ENCODE data around the gene CACNA2D2. TPM values are rescaled to one million over a fixed set of nuclear protein-coding genes. Genes with fewer than 3 reads are reported as not detected.

CACNA2D2 gene
- total RNA-seq, 1 experiment from 2014 or later: 22.0 TPM

DNA sequence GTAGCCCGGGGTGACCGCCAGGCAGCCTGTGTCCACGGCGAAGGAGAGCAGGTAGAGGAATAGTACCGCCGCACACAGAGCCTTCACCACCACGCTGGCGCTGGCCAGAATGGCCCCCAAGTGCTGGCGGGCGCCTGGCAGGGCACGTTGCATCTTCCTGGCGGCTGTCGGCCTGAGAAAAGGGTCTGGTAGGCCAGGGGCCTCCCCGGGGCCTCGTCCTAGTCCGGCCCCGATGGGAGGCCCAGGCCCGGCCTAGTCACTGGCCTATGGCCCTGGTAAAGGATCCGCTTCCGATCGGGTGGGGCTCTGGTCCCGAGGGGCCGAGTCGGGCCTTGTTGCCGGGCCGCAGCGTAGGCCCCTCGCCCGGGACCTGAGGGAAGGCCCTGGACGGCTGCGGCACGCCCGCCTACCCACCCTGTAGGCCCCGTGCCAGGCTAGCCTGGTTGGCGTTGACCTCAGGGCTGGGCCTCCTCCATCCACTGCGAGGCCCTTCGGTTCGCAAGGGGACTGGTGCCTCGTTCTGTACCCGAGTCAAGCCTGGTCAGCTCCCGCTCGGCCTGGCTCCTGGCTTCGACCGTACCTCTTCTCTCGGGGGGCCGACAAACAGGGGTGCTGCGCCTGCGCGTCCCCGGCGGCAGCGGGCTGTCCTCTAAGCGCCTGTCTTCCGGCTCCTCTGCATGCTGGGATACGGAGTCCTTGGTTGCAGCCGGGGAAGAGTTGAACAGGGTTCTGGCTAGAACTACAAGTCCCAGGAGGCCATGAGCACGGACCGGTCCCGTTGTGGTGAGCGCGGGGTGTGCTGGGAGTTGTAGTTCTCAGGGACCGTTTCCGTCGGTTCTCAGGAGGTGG lies 144.3 kb downstream of the CACNA2D2 start, which contains the start of gene TMEM115 (continued):
- no peak for TF ChIP-seq PRRX2 (CRISPR knock-in tag; IDR thresholded peaks at IDR 0.05)
- no peak for TF ChIP-seq NR2C2 (CRISPR knock-in tag; IDR thresholded peaks at IDR 0.05)
- no peak for TF ChIP-seq CBFB (CRISPR knock-in tag; IDR thresholded peaks at IDR 0.05; ENCODE audit: low read depth)
- TF ChIP-seq, protein P1, sequence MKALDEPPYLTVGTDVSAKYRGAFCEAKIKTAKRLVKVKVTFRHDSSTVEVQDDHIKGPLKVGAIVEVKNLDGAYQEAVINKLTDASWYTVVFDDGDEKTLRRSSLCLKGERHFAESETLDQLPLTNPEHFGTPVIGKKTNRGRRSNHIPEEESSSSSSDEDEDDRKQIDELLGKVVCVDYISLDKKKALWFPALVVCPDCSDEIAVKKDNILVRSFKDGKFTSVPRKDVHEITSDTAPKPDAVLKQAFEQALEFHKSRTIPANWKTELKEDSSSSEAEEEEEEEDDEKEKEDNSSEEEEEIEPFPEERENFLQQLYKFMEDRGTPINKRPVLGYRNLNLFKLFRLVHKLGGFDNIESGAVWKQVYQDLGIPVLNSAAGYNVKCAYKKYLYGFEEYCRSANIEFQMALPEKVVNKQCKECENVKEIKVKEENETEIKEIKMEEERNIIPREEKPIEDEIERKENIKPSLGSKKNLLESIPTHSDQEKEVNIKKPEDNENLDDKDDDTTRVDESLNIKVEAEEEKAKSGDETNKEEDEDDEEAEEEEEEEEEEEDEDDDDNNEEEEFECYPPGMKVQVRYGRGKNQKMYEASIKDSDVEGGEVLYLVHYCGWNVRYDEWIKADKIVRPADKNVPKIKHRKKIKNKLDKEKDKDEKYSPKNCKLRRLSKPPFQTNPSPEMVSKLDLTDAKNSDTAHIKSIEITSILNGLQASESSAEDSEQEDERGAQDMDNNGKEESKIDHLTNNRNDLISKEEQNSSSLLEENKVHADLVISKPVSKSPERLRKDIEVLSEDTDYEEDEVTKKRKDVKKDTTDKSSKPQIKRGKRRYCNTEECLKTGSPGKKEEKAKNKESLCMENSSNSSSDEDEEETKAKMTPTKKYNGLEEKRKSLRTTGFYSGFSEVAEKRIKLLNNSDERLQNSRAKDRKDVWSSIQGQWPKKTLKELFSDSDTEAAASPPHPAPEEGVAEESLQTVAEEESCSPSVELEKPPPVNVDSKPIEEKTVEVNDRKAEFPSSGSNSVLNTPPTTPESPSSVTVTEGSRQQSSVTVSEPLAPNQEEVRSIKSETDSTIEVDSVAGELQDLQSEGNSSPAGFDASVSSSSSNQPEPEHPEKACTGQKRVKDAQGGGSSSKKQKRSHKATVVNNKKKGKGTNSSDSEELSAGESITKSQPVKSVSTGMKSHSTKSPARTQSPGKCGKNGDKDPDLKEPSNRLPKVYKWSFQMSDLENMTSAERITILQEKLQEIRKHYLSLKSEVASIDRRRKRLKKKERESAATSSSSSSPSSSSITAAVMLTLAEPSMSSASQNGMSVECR (CRISPR knock-in tag; IDR thresholded peaks at IDR 0.05; ENCODE audit: borderline replicate concordance): peak; percentile 72; the same call in 1 of the 2 replicates
- TF ChIP-seq, protein P2, sequence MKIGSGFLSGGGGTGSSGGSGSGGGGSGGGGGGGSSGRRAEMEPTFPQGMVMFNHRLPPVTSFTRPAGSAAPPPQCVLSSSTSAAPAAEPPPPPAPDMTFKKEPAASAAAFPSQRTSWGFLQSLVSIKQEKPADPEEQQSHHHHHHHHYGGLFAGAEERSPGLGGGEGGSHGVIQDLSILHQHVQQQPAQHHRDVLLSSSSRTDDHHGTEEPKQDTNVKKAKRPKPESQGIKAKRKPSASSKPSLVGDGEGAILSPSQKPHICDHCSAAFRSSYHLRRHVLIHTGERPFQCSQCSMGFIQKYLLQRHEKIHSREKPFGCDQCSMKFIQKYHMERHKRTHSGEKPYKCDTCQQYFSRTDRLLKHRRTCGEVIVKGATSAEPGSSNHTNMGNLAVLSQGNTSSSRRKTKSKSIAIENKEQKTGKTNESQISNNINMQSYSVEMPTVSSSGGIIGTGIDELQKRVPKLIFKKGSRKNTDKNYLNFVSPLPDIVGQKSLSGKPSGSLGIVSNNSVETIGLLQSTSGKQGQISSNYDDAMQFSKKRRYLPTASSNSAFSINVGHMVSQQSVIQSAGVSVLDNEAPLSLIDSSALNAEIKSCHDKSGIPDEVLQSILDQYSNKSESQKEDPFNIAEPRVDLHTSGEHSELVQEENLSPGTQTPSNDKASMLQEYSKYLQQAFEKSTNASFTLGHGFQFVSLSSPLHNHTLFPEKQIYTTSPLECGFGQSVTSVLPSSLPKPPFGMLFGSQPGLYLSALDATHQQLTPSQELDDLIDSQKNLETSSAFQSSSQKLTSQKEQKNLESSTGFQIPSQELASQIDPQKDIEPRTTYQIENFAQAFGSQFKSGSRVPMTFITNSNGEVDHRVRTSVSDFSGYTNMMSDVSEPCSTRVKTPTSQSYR (CRISPR knock-in tag; IDR thresholded peaks at IDR 0.05): no peak
- TF ChIP-seq ZNF138 (CRISPR knock-in tag; conservative IDR thresholded peaks at IDR 0.05): no peak
- TF ChIP-seq, protein P3, sequence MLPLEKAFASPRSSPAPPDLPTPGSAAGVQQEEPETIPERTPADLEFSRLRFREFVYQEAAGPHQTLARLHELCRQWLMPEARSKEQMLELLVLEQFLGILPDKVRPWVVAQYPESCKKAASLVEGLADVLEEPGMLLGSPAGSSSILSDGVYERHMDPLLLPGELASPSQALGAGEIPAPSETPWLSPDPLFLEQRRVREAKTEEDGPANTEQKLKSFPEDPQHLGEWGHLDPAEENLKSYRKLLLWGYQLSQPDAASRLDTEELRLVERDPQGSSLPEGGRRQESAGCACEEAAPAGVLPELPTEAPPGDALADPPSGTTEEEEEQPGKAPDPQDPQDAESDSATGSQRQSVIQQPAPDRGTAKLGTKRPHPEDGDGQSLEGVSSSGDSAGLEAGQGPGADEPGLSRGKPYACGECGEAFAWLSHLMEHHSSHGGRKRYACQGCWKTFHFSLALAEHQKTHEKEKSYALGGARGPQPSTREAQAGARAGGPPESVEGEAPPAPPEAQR (CRISPR knock-in tag; IDR thresholded peaks at IDR 0.05): no peak
- TF ChIP-seq CREB1 (CRISPR knock-in tag; IDR thresholded peaks at IDR 0.05): no peak
- TF ChIP-seq, protein P4, sequence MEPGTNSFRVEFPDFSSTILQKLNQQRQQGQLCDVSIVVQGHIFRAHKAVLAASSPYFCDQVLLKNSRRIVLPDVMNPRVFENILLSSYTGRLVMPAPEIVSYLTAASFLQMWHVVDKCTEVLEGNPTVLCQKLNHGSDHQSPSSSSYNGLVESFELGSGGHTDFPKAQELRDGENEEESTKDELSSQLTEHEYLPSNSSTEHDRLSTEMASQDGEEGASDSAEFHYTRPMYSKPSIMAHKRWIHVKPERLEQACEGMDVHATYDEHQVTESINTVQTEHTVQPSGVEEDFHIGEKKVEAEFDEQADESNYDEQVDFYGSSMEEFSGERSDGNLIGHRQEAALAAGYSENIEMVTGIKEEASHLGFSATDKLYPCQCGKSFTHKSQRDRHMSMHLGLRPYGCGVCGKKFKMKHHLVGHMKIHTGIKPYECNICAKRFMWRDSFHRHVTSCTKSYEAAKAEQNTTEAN (CRISPR knock-in tag; IDR thresholded peaks at IDR 0.05): no peak
- no peak for TF ChIP-seq TCF7 (CRISPR knock-in tag; IDR thresholded peaks at IDR 0.05; ENCODE audit: low read depth)
- TF ChIP-seq ESRRA (CRISPR knock-in tag; IDR thresholded peaks at IDR 0.05; ENCODE audit: borderline replicate concordance): no peak
- TF ChIP-seq TEAD1 (CRISPR knock-in tag; IDR thresholded peaks at IDR 0.05): peak; percentile 25; the same call in 1 of the 2 replicates
- no peak for TF ChIP-seq EMX1 (CRISPR knock-in tag; IDR thresholded peaks at IDR 0.05)
- no peak for TF ChIP-seq GTF2I (CRISPR knock-in tag; conservative IDR thresholded peaks at IDR 0.05)
- TF ChIP-seq, protein P5, sequence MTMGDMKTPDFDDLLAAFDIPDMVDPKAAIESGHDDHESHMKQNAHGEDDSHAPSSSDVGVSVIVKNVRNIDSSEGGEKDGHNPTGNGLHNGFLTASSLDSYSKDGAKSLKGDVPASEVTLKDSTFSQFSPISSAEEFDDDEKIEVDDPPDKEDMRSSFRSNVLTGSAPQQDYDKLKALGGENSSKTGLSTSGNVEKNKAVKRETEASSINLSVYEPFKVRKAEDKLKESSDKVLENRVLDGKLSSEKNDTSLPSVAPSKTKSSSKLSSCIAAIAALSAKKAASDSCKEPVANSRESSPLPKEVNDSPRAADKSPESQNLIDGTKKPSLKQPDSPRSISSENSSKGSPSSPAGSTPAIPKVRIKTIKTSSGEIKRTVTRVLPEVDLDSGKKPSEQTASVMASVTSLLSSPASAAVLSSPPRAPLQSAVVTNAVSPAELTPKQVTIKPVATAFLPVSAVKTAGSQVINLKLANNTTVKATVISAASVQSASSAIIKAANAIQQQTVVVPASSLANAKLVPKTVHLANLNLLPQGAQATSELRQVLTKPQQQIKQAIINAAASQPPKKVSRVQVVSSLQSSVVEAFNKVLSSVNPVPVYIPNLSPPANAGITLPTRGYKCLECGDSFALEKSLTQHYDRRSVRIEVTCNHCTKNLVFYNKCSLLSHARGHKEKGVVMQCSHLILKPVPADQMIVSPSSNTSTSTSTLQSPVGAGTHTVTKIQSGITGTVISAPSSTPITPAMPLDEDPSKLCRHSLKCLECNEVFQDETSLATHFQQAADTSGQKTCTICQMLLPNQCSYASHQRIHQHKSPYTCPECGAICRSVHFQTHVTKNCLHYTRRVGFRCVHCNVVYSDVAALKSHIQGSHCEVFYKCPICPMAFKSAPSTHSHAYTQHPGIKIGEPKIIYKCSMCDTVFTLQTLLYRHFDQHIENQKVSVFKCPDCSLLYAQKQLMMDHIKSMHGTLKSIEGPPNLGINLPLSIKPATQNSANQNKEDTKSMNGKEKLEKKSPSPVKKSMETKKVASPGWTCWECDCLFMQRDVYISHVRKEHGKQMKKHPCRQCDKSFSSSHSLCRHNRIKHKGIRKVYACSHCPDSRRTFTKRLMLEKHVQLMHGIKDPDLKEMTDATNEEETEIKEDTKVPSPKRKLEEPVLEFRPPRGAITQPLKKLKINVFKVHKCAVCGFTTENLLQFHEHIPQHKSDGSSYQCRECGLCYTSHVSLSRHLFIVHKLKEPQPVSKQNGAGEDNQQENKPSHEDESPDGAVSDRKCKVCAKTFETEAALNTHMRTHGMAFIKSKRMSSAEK (CRISPR knock-in tag; IDR thresholded peaks at IDR 0.05; ENCODE audit: borderline replicate concordance): no peak
- 0 out of 2 replicates have a peak, but pooled peaks have one; percentile 12 for TF ChIP-seq KAT7 (CRISPR knock-in tag; IDR thresholded peaks at IDR 0.05; ENCODE audit: borderline replicate concordance)
- TF ChIP-seq, protein P6, sequence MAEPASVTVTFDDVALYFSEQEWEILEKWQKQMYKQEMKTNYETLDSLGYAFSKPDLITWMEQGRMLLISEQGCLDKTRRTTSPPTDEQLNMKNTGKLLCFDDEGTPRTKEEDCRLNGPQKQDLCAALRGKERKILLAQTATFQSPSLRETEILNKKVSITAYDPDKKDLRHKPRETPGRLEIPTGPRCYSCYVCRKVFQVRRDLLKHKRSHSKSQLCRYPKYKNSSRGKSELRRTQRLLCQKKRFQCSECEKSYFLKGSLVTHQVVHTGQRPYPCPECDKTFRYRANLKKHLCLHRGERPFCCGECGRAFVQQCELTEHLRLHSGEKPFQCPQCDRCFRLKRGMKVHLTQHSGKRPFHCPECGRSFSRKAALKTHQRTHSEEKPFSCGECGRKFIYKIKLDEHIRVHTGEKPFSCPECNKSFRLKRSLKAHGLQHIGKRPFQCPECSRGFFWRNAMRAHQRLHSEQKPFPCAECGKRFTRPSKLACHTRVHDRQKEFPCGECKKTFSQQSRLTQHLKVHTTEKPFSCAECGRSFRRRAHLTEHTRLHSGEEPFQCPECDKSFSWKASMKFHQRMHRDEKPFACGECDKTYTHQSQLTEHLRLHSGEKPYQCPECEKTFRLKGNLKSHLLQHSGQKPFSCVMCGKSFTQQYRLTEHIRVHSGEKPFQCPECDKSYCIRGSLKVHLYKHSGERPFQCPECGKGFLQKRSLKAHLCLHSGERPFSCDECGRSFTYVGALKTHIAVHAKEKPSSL (CRISPR knock-in tag; conservative IDR thresholded peaks at IDR 0.05): no peak
- TF ChIP-seq ZNF317 (CRISPR knock-in tag; IDR thresholded peaks at IDR 0.05; ENCODE audit: borderline replicate concordance, low read depth): no peak
- TF ChIP-seq MYBL2 (CRISPR knock-in tag; IDR thresholded peaks at IDR 0.05): peak; percentile 71; the same call in 1 of the 2 replicates
- TF ChIP-seq, protein P7, sequence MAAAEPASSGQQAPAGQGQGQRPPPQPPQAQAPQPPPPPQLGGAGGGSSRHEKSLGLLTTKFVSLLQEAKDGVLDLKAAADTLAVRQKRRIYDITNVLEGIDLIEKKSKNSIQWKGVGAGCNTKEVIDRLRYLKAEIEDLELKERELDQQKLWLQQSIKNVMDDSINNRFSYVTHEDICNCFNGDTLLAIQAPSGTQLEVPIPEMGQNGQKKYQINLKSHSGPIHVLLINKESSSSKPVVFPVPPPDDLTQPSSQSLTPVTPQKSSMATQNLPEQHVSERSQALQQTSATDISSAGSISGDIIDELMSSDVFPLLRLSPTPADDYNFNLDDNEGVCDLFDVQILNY (CRISPR knock-in tag; IDR thresholded peaks at IDR 0.05): no peak
